ENCODE results near the gene ETS1.

ETS1 gene

GRCh38 chr11:128548649-128549255 is 38.6 kb downstream of the ETS1 start:
- Mint-ChIP-seq H3K27me3 (ENCODE audit: low read depth, poor library complexity) (peaks cover 64% of the 10 kb centered on the region), H3K4me1 (peaks cover 69% of the 10 kb centered on the region), H3K36me3 (ENCODE audit: low read depth) (no peaks in the 10 kb centered on the region), H3K4me3 (peak overlapping the region; percentile 84), H3K9me3 (no peaks in the 10 kb centered on the region), H3K27ac (no peak overlapping the region)
- DNase-seq: peak; percentile 60
- no peak for TF ChIP-seq CTCF (IDR thresholded peaks at IDR 0.05)

- H3K4me1 Mint-ChIP-seq: peaks cover 69% of the 10 kb centered on the region
- no peak for DNase-seq
- peaks cover 64% of the 10 kb centered on the region for H3K27me3 Mint-ChIP-seq (ENCODE audit: low read depth, poor library complexity)
- H3K36me3 Mint-ChIP-seq (ENCODE audit: low read depth): no peaks in the 10 kb centered on the region
- peak overlapping the region; percentile 84 for H3K4me3 Mint-ChIP-seq
- H3K27ac Mint-ChIP-seq: no peak overlapping the region
- TF ChIP-seq CTCF (IDR thresholded peaks at IDR 0.05): no peak
- H3K9me3 Mint-ChIP-seq: no peaks in the 10 kb centered on the region
Observed at GRCh38 chr11:128547946-128548648, 39.3 kb downstream of the ETS1 start.

GRCh38 chr11:128546916-128547315 is 40.4 kb downstream of the ETS1 start:
- H3K27ac Mint-ChIP-seq: no peak overlapping the region
- H3K36me3 Mint-ChIP-seq (ENCODE audit: low read depth): no peaks in the 10 kb centered on the region
- no peak overlapping the region for H3K4me3 Mint-ChIP-seq
- no peak for DNase-seq
- no peak for TF ChIP-seq CTCF (IDR thresholded peaks at IDR 0.05)
- H3K27me3 Mint-ChIP-seq (ENCODE audit: low read depth, poor library complexity): peaks cover 70% of the 10 kb centered on the region
- no peaks in the 10 kb centered on the region for H3K9me3 Mint-ChIP-seq
- H3K4me1 Mint-ChIP-seq: peaks cover 63% of the 10 kb centered on the region

- no peak for TF ChIP-seq CTCF (IDR thresholded peaks at IDR 0.05)
- no peak for DNase-seq
- Mint-ChIP-seq H3K4me1 (peaks cover 52% of the 10 kb centered on the region), H3K4me3 (peak overlapping the region; percentile 55), H3K27ac (no peak overlapping the region), H3K36me3 (ENCODE audit: low read depth) (no peaks in the 10 kb centered on the region), H3K27me3 (ENCODE audit: low read depth, poor library complexity) (peaks cover 65% of the 10 kb centered on the region), H3K9me3 (no peaks in the 10 kb centered on the region)
Observed at GRCh38 chr11:128544471-128545051, 42.8 kb downstream of the ETS1 start.

- H3K36me3 Mint-ChIP-seq (ENCODE audit: low read depth): no peaks in the 10 kb centered on the region
- DNase-seq: no peak
- peaks cover under 1% of the 10 kb centered on the region for H3K9me3 Mint-ChIP-seq
- H3K4me3 Mint-ChIP-seq: no peak overlapping the region
- H3K27ac Mint-ChIP-seq: no peak overlapping the region
- peaks cover 25% of the 10 kb centered on the region for H3K4me1 Mint-ChIP-seq
- H3K27me3 Mint-ChIP-seq (ENCODE audit: low read depth, poor library complexity): peaks cover 46% of the 10 kb centered on the region
- TF ChIP-seq CTCF (IDR thresholded peaks at IDR 0.05): no peak
Observed at GRCh38 chr11:128540469-128540868, 46.9 kb downstream of the ETS1 start.

All from nephron progenitor cell (in vitro differentiated cells).